Prostate gland (tissue), 2 donors: ENCODE measurements around the gene GAK.

ENCODE experiments used
- CTCF ChIP-seq, 4 experiments: fragments of 200-600 bp in 2 of 4; fragments of 450-650 bp in 2 of 4; sonication (generic) in 2 of 4; IDR thresholded peaks; 1 replicate in 3 of 4; 2 replicates in 1 of 4; pipeline ENCODE4 v1.5.1; 2016 to 2019; ENCODE audit warnings: antibody characterized with exemption in 4 of 4, mild to moderate bottlenecking in 2 of 4, moderate library complexity in 2 of 4
- POLR2AphosphoS5 ChIP-seq: sonication (generic); formaldehyde crosslinking; IDR thresholded peaks from one replicate; pipeline ENCODE4 v1.6.1; 2017; ENCODE audit warnings: antibody characterized with exemption

- TF ChIP-seq CTCF (IDR thresholded peaks at IDR 0.05) = no peak
- no peak for TF ChIP-seq POLR2AphosphoS5
Measured at GRCh38 chr4:946517-947471, 14.7 kb upstream of the GAK start.
